Measurements from ENCODE around the gene SMOC2.

The SMOC2 gene

GRCh38 chr6:168631564-168631963 is 190.6 kb downstream of the SMOC2 start:
- no peak for TF ChIP-seq CTCF (IDR thresholded peaks at IDR 0.05; ENCODE audit: low read depth, low read length)
- DNase-seq (ENCODE audit: extremely low read depth, low read depth) = no peak

- DNase-seq (ENCODE audit: extremely low read depth, low read depth) = no peak
- TF ChIP-seq CTCF (IDR thresholded peaks at IDR 0.05; ENCODE audit: low read depth, low read length) = no peak
Measured at GRCh38 chr6:168632694-168633093, 191.7 kb downstream of the SMOC2 start.

GRCh38 chr6:168634541-168635328 is 193.8 kb downstream of the SMOC2 start:
- no peak for TF ChIP-seq CTCF (IDR thresholded peaks at IDR 0.05; ENCODE audit: low read depth, low read length)
- no peak for DNase-seq (ENCODE audit: extremely low read depth, low read depth)

- no peak for TF ChIP-seq CTCF (IDR thresholded peaks at IDR 0.05; ENCODE audit: low read depth, low read length)
- no peak for DNase-seq (ENCODE audit: extremely low read depth, low read depth)
Measured at GRCh38 chr6:168636147-168637004, 195.4 kb downstream of the SMOC2 start.

- no peak for TF ChIP-seq CTCF (IDR thresholded peaks at IDR 0.05; ENCODE audit: low read depth, low read length)
- DNase-seq (ENCODE audit: extremely low read depth, low read depth) = no peak
Measured at GRCh38 chr6:168637834-168638233, 196.8 kb downstream of the SMOC2 start.

- DNase-seq (ENCODE audit: extremely low read depth, low read depth) = no peak
- no peak for TF ChIP-seq CTCF (IDR thresholded peaks at IDR 0.05; ENCODE audit: low read depth, low read length)
Measured at GRCh38 chr6:168638468-168639271, 197.7 kb downstream of the SMOC2 start.

Measured in AG09319 (cell line).